Measurements from ENCODE around the gene ECE2. TPM values are rescaled to one million over a fixed set of nuclear protein-coding genes. Genes with fewer than 3 reads are reported as not detected.

ECE2 gene
- not detected in 2 replicates for total RNA-seq

GRCh38 chr3:184275961-184276910 is at the start of gene ECE2:
TSS of gene ECE2 (plus strand) at chr3:184276022. CDS start at chr3:184276154, 132 bp downstream.

GRCh38 chr3:184229394-184230080 is 46.3 kb upstream of the ECE2 start, which contains the start of gene VWA5B2:
TSS of gene VWA5B2 (plus strand) at chr3:184229585. CDS start at chr3:184230529, 944 bp downstream.

GRCh38 chr3:184248454-184249411 is 27.1 kb upstream of the ECE2 start, which contains the start of gene ALG3:
TSS of gene ALG3 (minus strand) at chr3:184248962. CDS start at chr3:184248940, 22 bp downstream.

GRCh38 chr3:184249412-184250166 is 26.2 kb upstream of the ECE2 start, which contains the start of gene EEF1AKMT4:
TSS of gene EEF1AKMT4 (plus strand) at chr3:184249672. CDS start at chr3:184249695, 23 bp downstream.

GRCh38 chr3:184261270-184261853 is 14.5 kb upstream of the ECE2 start, which contains the start of gene CAMK2N2:
TSS of gene CAMK2N2 (minus strand) at chr3:184261553. CDS start at chr3:184261285, 268 bp downstream.

GRCh38 chr3:184298759-184299487 is 23.1 kb downstream of the ECE2 start, which contains the start of gene PSMD2:
TSS of gene PSMD2 (plus strand) at chr3:184299241. CDS start at chr3:184299267, 26 bp downstream.

GRCh38 chr3:184314363-184314699 is 38.5 kb downstream of the ECE2 start, which contains the start of gene EIF4G1:
TSS of gene EIF4G1 (plus strand) at chr3:184314606. CDS start at chr3:184315797, 1,191 bp downstream.

GRCh38 chr3:184337399-184337714 is 61.5 kb downstream of the ECE2 start, which contains the start of gene FAM131A:
TSS of gene FAM131A (plus strand) at chr3:184337600. CDS start at chr3:184337631, 31 bp downstream.

Small RNAs within 50 kb of the gene (small RNA-seq; reads per million reads assigned to genes)
- gene MIR1224 (not detected), gene SNORD66 (907 reads per million, percentile 99 among the genes with 10 or more reads in this experiment)

Other genes starting within 250 kb of the ECE2 start
- not detected in 2 replicates for gene HTR3D, start 244.3 kb upstream of the ECE2 start, total RNA-seq
- not detected in 2 replicates for gene HTR3C, start 223.0 kb upstream of the ECE2 start, total RNA-seq
- not detected in 2 replicates for gene HTR3E, start 179.0 kb upstream of the ECE2 start, total RNA-seq
- gene EIF2B5, start 140.7 kb upstream of the ECE2 start, total RNA-seq: 26.8 and 27.6 TPM in 2 replicates
- gene DVL3, start 120.6 kb upstream of the ECE2 start, total RNA-seq: 23.5 and 27.4 TPM in 2 replicates
- gene AP2M1, start 101.2 kb upstream of the ECE2 start, total RNA-seq: 386 and 454 TPM in 2 replicates
- 34.4 and 35.1 TPM in 2 replicates for gene ABCF3, start 89.8 kb upstream of the ECE2 start, total RNA-seq
- gene VWA5B2, start 46.4 kb upstream of the ECE2 start, total RNA-seq: not detected in 2 replicates
- 26.4 and 30.1 TPM in 2 replicates for gene ALG3, start 27.1 kb upstream of the ECE2 start, total RNA-seq
- 2.0 and 2.4 TPM in 2 replicates for gene EEF1AKMT4, start 26.4 kb upstream of the ECE2 start, total RNA-seq
- not detected in 2 replicates for gene CAMK2N2, start 14.5 kb upstream of the ECE2 start, total RNA-seq
- gene PSMD2, start 23.2 kb downstream of the ECE2 start, total RNA-seq: 218 and 257 TPM in 2 replicates
- gene EIF4G1, start 38.6 kb downstream of the ECE2 start, total RNA-seq: 233 TPM in 2 replicates
- 13.1 and 14.9 TPM in 2 replicates for gene FAM131A, start 61.6 kb downstream of the ECE2 start, total RNA-seq
- gene CLCN2, start 85.6 kb downstream of the ECE2 start, total RNA-seq: 3.1 and 4.6 TPM in 2 replicates
- gene POLR2H, start 85.7 kb downstream of the ECE2 start, total RNA-seq: 57.0 and 86.0 TPM in 2 replicates
- 0.76 and 0.78 TPM in 2 replicates for gene THPO, start 102.2 kb downstream of the ECE2 start, total RNA-seq
- 1.7 and 4.7 TPM in 2 replicates for gene CHRD, start 104.0 kb downstream of the ECE2 start, total RNA-seq

Measured in articular chondrocyte of knee joint (primary cell).